ENCODE results near the gene ARL2BP. TPM values are rescaled to one million over a fixed set of nuclear protein-coding genes. Genes with fewer than 3 reads are reported as not detected.
A peak's percentile ranks its signal among the peaks of the same experiment; 100 is the strongest.

Gene ARL2BP
- total and polyA plus RNA-seq, 2 of the 13 experiments (the other 11 are each of a cell fraction or from before 2014, with no cell fraction given): 64.3 to 67.6 TPM

GRCh38 chr16:57299719-57300386, 54.8 kb downstream of the ARL2BP start (continued):
- no peak for TF ChIP-seq ZFP36 (IDR thresholded peaks at IDR 0.05; ENCODE audit: borderline replicate concordance, low read depth, low read length, partially characterized antibody)
- TF ChIP-seq ZFP41 (CRISPR knock-in tag; IDR thresholded peaks at IDR 0.05; ENCODE audit: borderline replicate concordance): peak; percentile 79; the same call in 1 of the 2 replicates
- TF ChIP-seq ZHX1 (CRISPR knock-in tag; IDR thresholded peaks at IDR 0.05; ENCODE audit: low read depth): peak; percentile 44; the same call in 1 of the 2 replicates
- TF ChIP-seq ZMYM3 (CRISPR knock-in tag; IDR thresholded peaks at IDR 0.05): peak; percentile 60; the same call in 1 of the 2 replicates
- no peak for TF ChIP-seq LCORL (IDR thresholded peaks at IDR 0.05)
- peak; percentile 95 for TF ChIP-seq LCORL (CRISPR knock-in tag; IDR thresholded peaks at IDR 0.05)
- TF ChIP-seq ATF7 (IDR thresholded peaks at IDR 0.05): no peak
- no peak for TF ChIP-seq ATF7 (CRISPR knock-in tag; IDR thresholded peaks at IDR 0.05)
- TF ChIP-seq TFAP4 (IDR thresholded peaks at IDR 0.05; ENCODE audit: borderline replicate concordance, low read depth): peak; percentile 6; the same call in 1 of the 2 replicates
- TF ChIP-seq NPAS2 (CRISPR knock-in tag; IDR thresholded peaks at IDR 0.05; ENCODE audit: borderline replicate concordance): no peak
- TF ChIP-seq ZNF354B (CRISPR knock-in tag; IDR thresholded peaks at IDR 0.05): no peak
- no peak for TF ChIP-seq ZBTB39 (CRISPR knock-in tag; IDR thresholded peaks at IDR 0.05)
- TF ChIP-seq SPEN (CRISPR knock-in tag; IDR thresholded peaks at IDR 0.05; ENCODE audit: low read depth): no peak
- TF ChIP-seq SP5 (CRISPR knock-in tag; IDR thresholded peaks at IDR 0.05; ENCODE audit: borderline replicate concordance, low read depth): peak; percentile 64; the same call in 1 of the 2 replicates
- TF ChIP-seq AKAP8 (CRISPR knock-in tag; IDR thresholded peaks at IDR 0.05): no peak
- peak; percentile 43; the same call in 1 of the 2 replicates for TF ChIP-seq MYPOP (CRISPR knock-in tag; IDR thresholded peaks at IDR 0.05)
- peak; percentile 91 for TF ChIP-seq SALL1 (CRISPR knock-in tag; IDR thresholded peaks at IDR 0.05)
- no peak; the same call in 1 of the 2 replicates for TF ChIP-seq ZBTB1 (CRISPR knock-in tag; IDR thresholded peaks at IDR 0.05; ENCODE audit: borderline replicate concordance)
- TF ChIP-seq GZF1 (CRISPR knock-in tag; IDR thresholded peaks at IDR 0.05): 0 out of 2 replicates have a peak, but pooled peaks have one; percentile 20
- TF ChIP-seq ZBTB44 (CRISPR knock-in tag; IDR thresholded peaks at IDR 0.05): 0 out of 2 replicates have a peak, but pooled peaks have one; percentile 12
